ENCODE data around the gene KIAA0513. TPM values are rescaled to one million over a fixed set of nuclear protein-coding genes. Genes with fewer than 3 reads are reported as not detected.

Gene KIAA0513
- total and polyA plus RNA-seq, 2 of the 13 experiments (the other 11 are each of a cell fraction or from before 2014, with no cell fraction given), result 1.8 TPM

DNA sequence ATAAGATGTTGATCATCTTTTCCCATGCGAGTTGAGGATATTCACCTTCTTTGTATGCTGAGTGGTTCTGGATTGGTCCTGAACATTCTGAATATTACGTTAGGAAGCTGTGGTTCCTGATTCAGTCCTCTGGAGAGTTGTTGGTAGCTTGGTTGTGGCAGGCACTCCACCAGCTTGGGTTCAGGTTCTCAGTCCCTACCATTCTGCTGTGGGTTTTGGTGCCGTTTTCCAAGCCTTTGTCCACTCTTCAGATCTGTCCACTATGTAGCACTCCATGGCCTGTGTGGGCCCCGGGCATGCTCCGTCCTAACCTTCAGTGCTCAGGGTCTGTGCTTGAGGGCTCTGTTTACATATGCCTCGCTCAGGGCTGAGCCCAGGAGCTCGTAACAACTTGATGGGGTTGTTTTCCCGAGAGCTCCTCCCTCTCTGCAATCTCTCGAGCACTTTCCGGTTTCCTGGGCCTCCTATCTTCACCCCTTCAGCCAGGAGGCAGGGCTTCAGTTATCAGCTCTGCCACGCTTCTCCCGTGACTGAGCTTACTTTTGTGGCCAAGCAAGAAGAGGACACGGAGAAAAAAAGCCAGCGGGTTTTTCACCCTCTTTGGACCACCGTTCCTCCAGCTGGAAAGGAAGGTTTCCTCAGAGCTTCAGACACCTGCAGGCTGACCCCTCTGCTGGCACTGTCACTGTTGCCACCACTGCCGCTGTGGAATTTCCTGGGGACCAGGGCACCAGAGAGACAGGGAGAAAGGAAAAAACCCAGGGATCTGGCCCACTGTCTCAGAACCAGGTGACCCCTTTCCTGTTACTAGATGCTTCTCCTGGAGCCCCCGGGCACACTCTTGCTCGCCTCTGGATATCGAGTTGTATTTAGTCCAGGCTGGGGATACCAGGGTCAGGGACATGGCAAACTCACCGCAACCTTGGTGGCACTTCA is 19.6 kb downstream of the KIAA0513 start:
- Histone ChIP-seq H3K9ac (ENCODE audit: insufficient read depth, low read depth, low read length) (peak overlapping the region; percentile 11; the same call in 1 of the 2 replicates), H3K27ac (ENCODE audit: extremely low read length, insufficient read depth, low read length) (no peak overlapping the region), H2AFZ (ENCODE audit: low read length) (no peak overlapping the region), H3K36me3 (replicated peaks in 1 of 2; ENCODE audit: control insufficient read depth in 1 of 2, insufficient read depth in 2 of 2, low read length in 2 of 2) (no peaks in the 10 kb centered on the region), H3K4me3 (replicated peaks in 1 of 3; ENCODE audit: insufficient read depth in 1 of 3, low read depth in 2 of 3, low read length in 3 of 3) (peak overlapping the region in 2 of 3 experiments; percentile 11 to 44; a peak in 2 of 6 replicates), H3K79me2 (ENCODE audit: insufficient read depth, low read length) (no peaks in the 10 kb centered on the region), H4K20me1 (ENCODE audit: insufficient read depth, low read length) (no peaks in the 10 kb centered on the region), H3K4me1 (ENCODE audit: insufficient read depth, low read length) (peaks cover 14% of the 10 kb centered on the region), H3K9me3 (ENCODE audit: low read length) (no peaks in the 10 kb centered on the region), H3K27me3 (ENCODE audit: control insufficient read depth in 1 of 2, insufficient read depth in 2 of 2, low read length in 2 of 2) (peaks cover 1 to 50% of the 10 kb centered on the region in 2 experiments; a peak in 3 of 5 replicates), H3K4me2 (ENCODE audit: low read depth, low read length) (peak overlapping the region; percentile 77)
- POLR2A ChIA-PET, result interaction anchor here (1.1 to 1.2 kb wide), 2 partner anchors 19 to 36 kb away, joined by 6 to 7 read pairs; partner anchors contain the start of genes KIAA0513 and ZDHHC7
- BruUV-seq (replicated peaks), result no TSS peak
- ATAC-seq, result peak; percentile 85
- WGBS (ENCODE audit: low lambda C conversion rate), result 20% methylated on average over 20 of the region's 20 CpGs
- intact Hi-C loops (cut with micrococcal nuclease; ENCODE audit: unreplicated experiment) (no loop called here), in situ Hi-C loops (cut with HindIII; ENCODE audit: extremely low pct_ligation_motif_present, low pct_unique_long_range_greater_than_20kb) (no loop called here)
- CTCF ChIA-PET (ENCODE audit: low intra/inter-chr PET ratio, low total read pairs), result no interaction called here
- FAIRE-seq, result peak; percentile 55
- no peak for DNase-seq (ENCODE audit: low spot score)
- TF ChIP-seq ZNF883 (CRISPR knock-in tag; IDR thresholded peaks at IDR 0.05; ENCODE audit: not compliant biosample characterization) (peak; percentile 35), SP5 (CRISPR knock-in tag; IDR thresholded peaks at IDR 0.05; ENCODE audit: borderline replicate concordance, low read depth) (peak; percentile 85), GABPB1 (CRISPR knock-in tag; IDR thresholded peaks at IDR 0.05) (peak; percentile 47; the same call in 1 of the 2 replicates), POLR2A (IDR thresholded peaks at IDR 0.05; ENCODE audit: insufficient read depth in 1 of 2, low read depth in 2 of 2, low read length in 2 of 2) (no peak), ZNF335 (CRISPR knock-in tag; IDR thresholded peaks at IDR 0.05) (0 out of 2 replicates have a peak, but pooled peaks have one; percentile 34), KAT8 (CRISPR knock-in tag; IDR thresholded peaks at IDR 0.05) (peak; percentile 51; the same call in 1 of the 2 replicates), ZBTB49 (CRISPR knock-in tag; IDR thresholded peaks at IDR 0.05; ENCODE audit: borderline replicate concordance) (no peak), ZFP1 (CRISPR knock-in tag; IDR thresholded peaks at IDR 0.05) (no peak), FOXA3 (CRISPR knock-in tag; IDR thresholded peaks at IDR 0.05) (peak; percentile 84), ZFX (CRISPR knock-in tag; IDR thresholded peaks at IDR 0.05; ENCODE audit: low read depth) (peak; percentile 29; the same call in 1 of the 2 replicates), ZNF746 (CRISPR knock-in tag; IDR thresholded peaks at IDR 0.05) (no peak), ZNF547 (CRISPR knock-in tag; IDR thresholded peaks at IDR 0.05) (peak; percentile 43; the same call in 1 of the 2 replicates), MIXL1 (CRISPR knock-in tag; IDR thresholded peaks at IDR 0.05) (peak; percentile 65; the same call in 1 of the 2 replicates), ZFY (CRISPR knock-in tag; IDR thresholded peaks at IDR 0.05) (peak; percentile 45; the same call in 1 of the 2 replicates), MXD3 (CRISPR knock-in tag; IDR thresholded peaks at IDR 0.05) (0 out of 2 replicates have a peak, but pooled peaks have one; percentile 35), SALL1 (CRISPR knock-in tag; IDR thresholded peaks at IDR 0.05) (peak; percentile 55; the same call in 1 of the 2 replicates), ZNF350 (CRISPR knock-in tag; IDR thresholded peaks at IDR 0.05; ENCODE audit: borderline replicate concordance, low read depth) (peak; percentile 37; the same call in 1 of the 2 replicates), HDAC2 (CRISPR knock-in tag; IDR thresholded peaks at IDR 0.05) (0 out of 2 replicates have a peak, but pooled peaks have one; percentile 36), HIVEP1 (CRISPR knock-in tag; IDR thresholded peaks at IDR 0.05) (no peak)
- TF ChIP-seq, protein P1, sequence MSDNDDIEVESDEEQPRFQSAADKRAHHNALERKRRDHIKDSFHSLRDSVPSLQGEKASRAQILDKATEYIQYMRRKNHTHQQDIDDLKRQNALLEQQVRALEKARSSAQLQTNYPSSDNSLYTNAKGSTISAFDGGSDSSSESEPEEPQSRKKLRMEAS (IDR thresholded peaks at IDR 0.05), result peak; percentile 34; the same call in 1 of the 2 replicates
- TF ChIP-seq, protein P2, sequence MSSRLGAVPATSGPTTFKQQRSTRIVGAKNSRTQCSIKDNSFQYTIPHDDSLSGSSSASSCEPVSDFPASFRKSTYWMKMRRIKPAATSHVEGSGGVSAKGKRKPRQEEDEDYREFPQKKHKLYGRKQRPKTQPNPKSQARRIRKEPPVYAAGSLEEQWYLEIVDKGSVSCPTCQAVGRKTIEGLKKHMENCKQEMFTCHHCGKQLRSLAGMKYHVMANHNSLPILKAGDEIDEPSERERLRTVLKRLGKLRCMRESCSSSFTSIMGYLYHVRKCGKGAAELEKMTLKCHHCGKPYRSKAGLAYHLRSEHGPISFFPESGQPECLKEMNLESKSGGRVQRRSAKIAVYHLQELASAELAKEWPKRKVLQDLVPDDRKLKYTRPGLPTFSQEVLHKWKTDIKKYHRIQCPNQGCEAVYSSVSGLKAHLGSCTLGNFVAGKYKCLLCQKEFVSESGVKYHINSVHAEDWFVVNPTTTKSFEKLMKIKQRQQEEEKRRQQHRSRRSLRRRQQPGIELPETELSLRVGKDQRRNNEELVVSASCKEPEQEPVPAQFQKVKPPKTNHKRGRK (CRISPR knock-in tag; IDR thresholded peaks at IDR 0.05), result no peak

Data from HepG2 (cell line).